SJSA1 (cell line): Measurements from ENCODE around the gene BMPR1B. TPM values are rescaled to one million over a fixed set of nuclear protein-coding genes. Genes with fewer than 3 reads are reported as not detected.

Experiments used
- DNase-seq, 2 experiments: peaks; one replicate each; pipeline ENCODE4 v3.0.0-alpha.2; 2015 to 2020; ENCODE audit warnings: low spot score in 2 of 2, low read depth in 1 of 2
- H3K27ac ChIP-seq: fragments of 250-450 bp; sonication (Bioruptor Pico); 2 replicates; pipeline ENCODE4 v1.5.1; 2020; ENCODE audit warnings: mild to moderate bottlenecking, moderate library complexity
- H3K27me3 ChIP-seq: fragments of 250-450 bp; sonication (Bioruptor Pico); replicated peaks from 2 replicates; pipeline ENCODE4 v1.5.1; 2020; ENCODE audit warnings: mild to moderate bottlenecking, moderate library complexity
- H3K36me3 ChIP-seq: fragments of 250-450 bp; sonication (Bioruptor Pico); 2 replicates; pipeline ENCODE4 v1.5.1; 2020; ENCODE audit warnings: mild to moderate bottlenecking
- H3K4me1 ChIP-seq: fragments of 250-450 bp; sonication (Bioruptor Pico); replicated peaks from 2 replicates; pipeline ENCODE4 v1.6.1; 2021; ENCODE audit warnings: mild to moderate bottlenecking
- H3K4me3 ChIP-seq: fragments of 250-450 bp; sonication (Bioruptor Pico); 2 replicates; pipeline ENCODE4 v1.5.1; 2020; ENCODE audit warnings: mild to moderate bottlenecking
- H3K9me3 ChIP-seq: fragments of 250-450 bp; sonication (Bioruptor Pico); replicated peaks from 2 replicates; pipeline ENCODE4 v1.5.1; 2020; ENCODE audit warnings: mild to moderate bottlenecking
- total RNA-seq: library from RNA; depleted of rRNA; stranded (reverse); fragments of >200 nt; shearing (Covaris generic); gene quantifications from 2 replicates; pipeline ENCODE4 v1.2.3, GENCODE V29; 2014

The BMPR1B gene
- total RNA-seq, 1 experiment from 2014 or later = 0.03 TPM

GRCh38 chr4:94913316-94913715 is 155.6 kb downstream of the BMPR1B start:
- H3K4me3 ChIP-seq = no peak overlapping the region
- DNase-seq = no peak

GRCh38 chr4:94917146-94917545 is 159.4 kb downstream of the BMPR1B start:
- H3K9me3 ChIP-seq = no peaks in the 10 kb centered on the region
- no peak overlapping the region for H3K27ac ChIP-seq
- H3K36me3 ChIP-seq = no peaks in the 10 kb centered on the region
- no peaks in the 10 kb centered on the region for H3K4me1 ChIP-seq
- H3K27me3 ChIP-seq = no peaks in the 10 kb centered on the region
- DNase-seq = no peak
- H3K4me3 ChIP-seq = no peak overlapping the region

More at GRCh38 chr4:94913316-94913715, 155.6 kb downstream of the BMPR1B start:
- no peaks in the 10 kb centered on the region for H3K27me3 ChIP-seq
- H3K27ac ChIP-seq = no peak overlapping the region
- H3K4me1 ChIP-seq = no peaks in the 10 kb centered on the region
- H3K9me3 ChIP-seq = no peaks in the 10 kb centered on the region
- H3K36me3 ChIP-seq = no peaks in the 10 kb centered on the region

- Histone ChIP-seq H3K27ac (no peak overlapping the region), H3K27me3 (no peaks in the 10 kb centered on the region), H3K9me3 (no peaks in the 10 kb centered on the region), H3K36me3 (no peaks in the 10 kb centered on the region), H3K4me3 (no peak overlapping the region), H3K4me1 (no peaks in the 10 kb centered on the region)
- DNase-seq = no peak
Observed at GRCh38 chr4:94918543-94918942, 160.8 kb downstream of the BMPR1B start.

GRCh38 chr4:94920369-94920768 is 162.6 kb downstream of the BMPR1B start:
- Histone ChIP-seq H3K4me1 (no peaks in the 10 kb centered on the region), H3K9me3 (no peaks in the 10 kb centered on the region), H3K36me3 (no peaks in the 10 kb centered on the region), H3K27me3 (no peaks in the 10 kb centered on the region), H3K27ac (no peak overlapping the region), H3K4me3 (no peak overlapping the region)
- no peak for DNase-seq

- H3K4me3 ChIP-seq = no peak overlapping the region
- H3K4me1 ChIP-seq = no peaks in the 10 kb centered on the region
- H3K36me3 ChIP-seq = no peaks in the 10 kb centered on the region
- no peak for DNase-seq
- H3K27me3 ChIP-seq = no peaks in the 10 kb centered on the region
- H3K9me3 ChIP-seq = no peaks in the 10 kb centered on the region
- no peak overlapping the region for H3K27ac ChIP-seq
Observed at GRCh38 chr4:94924566-94924965, 166.8 kb downstream of the BMPR1B start.

- no peaks in the 10 kb centered on the region for H3K4me1 ChIP-seq
- no peaks in the 10 kb centered on the region; the same call in 1 of the 2 replicates for H3K27me3 ChIP-seq
- H3K36me3 ChIP-seq = no peaks in the 10 kb centered on the region
- DNase-seq = no peak
- H3K4me3 ChIP-seq = no peak overlapping the region
- no peak overlapping the region for H3K27ac ChIP-seq
- no peaks in the 10 kb centered on the region for H3K9me3 ChIP-seq
Observed at GRCh38 chr4:94925764-94926347, 168.1 kb downstream of the BMPR1B start.

- DNase-seq = no peak
- H3K36me3 ChIP-seq = no peaks in the 10 kb centered on the region
- no peaks in the 10 kb centered on the region for H3K9me3 ChIP-seq
- H3K4me3 ChIP-seq = no peak overlapping the region
- H3K27ac ChIP-seq = no peak overlapping the region
- H3K4me1 ChIP-seq = no peaks in the 10 kb centered on the region
- H3K27me3 ChIP-seq = no peaks in the 10 kb centered on the region; the same call in 1 of the 2 replicates
Observed at GRCh38 chr4:94926936-94927335, 169.2 kb downstream of the BMPR1B start.

- no peak overlapping the region for H3K4me3 ChIP-seq
- H3K4me1 ChIP-seq = no peaks in the 10 kb centered on the region
- DNase-seq = no peak
- no peaks in the 10 kb centered on the region for H3K9me3 ChIP-seq
- no peaks in the 10 kb centered on the region; the same call in 1 of the 2 replicates for H3K27me3 ChIP-seq
- H3K27ac ChIP-seq = no peak overlapping the region
- H3K36me3 ChIP-seq = no peaks in the 10 kb centered on the region
Observed at GRCh38 chr4:94927696-94928095, 169.9 kb downstream of the BMPR1B start.

- H3K36me3 ChIP-seq = no peaks in the 10 kb centered on the region
- no peaks in the 10 kb centered on the region for H3K4me1 ChIP-seq
- DNase-seq = no peak
- H3K27ac ChIP-seq = no peak overlapping the region
- H3K4me3 ChIP-seq = no peak overlapping the region
- no peaks in the 10 kb centered on the region for H3K9me3 ChIP-seq
- no peaks in the 10 kb centered on the region; the same call in 1 of the 2 replicates for H3K27me3 ChIP-seq
Observed at GRCh38 chr4:94929696-94930095, 171.9 kb downstream of the BMPR1B start.

- Histone ChIP-seq H3K27ac (no peak overlapping the region), H3K4me1 (no peaks in the 10 kb centered on the region), H3K9me3 (no peaks in the 10 kb centered on the region)
Observed at GRCh38 chr4:94931626-94932025, 173.9 kb downstream of the BMPR1B start.

GRCh38 chr4:94932366-94932765 is 174.6 kb downstream of the BMPR1B start:
- no peaks in the 10 kb centered on the region for H3K36me3 ChIP-seq
- H3K4me3 ChIP-seq = no peak overlapping the region
- H3K27me3 ChIP-seq = peaks cover 4% of the 10 kb centered on the region; the same call in 1 of the 2 replicates
- H3K9me3 ChIP-seq = no peaks in the 10 kb centered on the region
- DNase-seq = no peak
- H3K4me1 ChIP-seq = no peaks in the 10 kb centered on the region
- H3K27ac ChIP-seq = no peak overlapping the region

More at GRCh38 chr4:94931626-94932025, 173.9 kb downstream of the BMPR1B start:
- DNase-seq = no peak
- no peaks in the 10 kb centered on the region for H3K36me3 ChIP-seq
- H3K27me3 ChIP-seq = peaks cover 4% of the 10 kb centered on the region; the same call in 1 of the 2 replicates
- H3K4me3 ChIP-seq = no peak overlapping the region

GRCh38 chr4:94933799-94934198 is 176.0 kb downstream of the BMPR1B start:
- Histone ChIP-seq H3K4me3 (no peak overlapping the region), H3K27me3 (peaks cover 4% of the 10 kb centered on the region; the same call in 1 of the 2 replicates), H3K27ac (no peak overlapping the region), H3K9me3 (no peaks in the 10 kb centered on the region), H3K36me3 (no peaks in the 10 kb centered on the region), H3K4me1 (no peaks in the 10 kb centered on the region)
- no peak for DNase-seq

GRCh38 chr4:94934201-94934600 is 176.4 kb downstream of the BMPR1B start:
- DNase-seq = no peak
- H3K9me3 ChIP-seq = no peaks in the 10 kb centered on the region
- H3K27ac ChIP-seq = no peak overlapping the region
- H3K27me3 ChIP-seq = peaks cover 4% of the 10 kb centered on the region; the same call in 1 of the 2 replicates
- no peak overlapping the region for H3K4me3 ChIP-seq
- H3K36me3 ChIP-seq = no peaks in the 10 kb centered on the region
- no peaks in the 10 kb centered on the region for H3K4me1 ChIP-seq

GRCh38 chr4:94934864-94935263 is 177.1 kb downstream of the BMPR1B start:
- H3K27ac ChIP-seq = no peak overlapping the region
- H3K4me3 ChIP-seq = no peak overlapping the region
- DNase-seq = no peak

GRCh38 chr4:94936854-94937253 is 179.1 kb downstream of the BMPR1B start:
- Histone ChIP-seq H3K36me3 (no peaks in the 10 kb centered on the region), H3K9me3 (no peaks in the 10 kb centered on the region), H3K27ac (no peak overlapping the region), H3K27me3 (0 out of 2 replicates have a peak, but pooled peaks cover 4% of the 10 kb centered on the region), H3K4me1 (no peaks in the 10 kb centered on the region), H3K4me3 (no peak overlapping the region)
- DNase-seq = no peak

More at GRCh38 chr4:94934864-94935263, 177.1 kb downstream of the BMPR1B start:
- Histone ChIP-seq H3K4me1 (no peaks in the 10 kb centered on the region), H3K36me3 (no peaks in the 10 kb centered on the region), H3K27me3 (peaks cover 4% of the 10 kb centered on the region; the same call in 1 of the 2 replicates), H3K9me3 (no peaks in the 10 kb centered on the region)
